ENCODE measurements around the gene GREM1. TPM values are rescaled to one million over a fixed set of nuclear protein-coding genes. Genes with fewer than 3 reads are reported as not detected.

The GREM1 gene
- polyA plus RNA-seq, 1 of the 3 experiments (the other 2 are of a cell fraction) = 23.9 TPM

DNA sequence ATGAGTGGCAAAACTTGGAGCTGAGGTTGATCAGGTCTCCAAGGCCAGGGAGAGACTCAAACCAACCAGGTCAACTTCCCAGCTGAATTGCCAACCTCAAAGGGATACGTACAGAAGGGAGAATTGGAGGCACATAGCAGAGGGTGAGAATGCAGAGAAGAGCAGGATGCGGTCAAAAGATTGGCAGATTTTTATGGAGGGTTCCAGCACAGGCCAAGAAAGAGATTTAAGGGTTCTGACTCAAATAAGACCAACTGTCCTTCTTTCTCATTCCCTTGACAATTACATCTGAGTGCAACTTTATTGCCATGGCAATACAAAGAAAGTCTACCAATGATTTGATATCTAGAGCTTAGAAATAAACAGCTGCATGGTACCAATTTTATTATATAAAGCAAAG, 43.1 kb upstream of the GREM1 start:
- TF ChIP-seq, protein P1, sequence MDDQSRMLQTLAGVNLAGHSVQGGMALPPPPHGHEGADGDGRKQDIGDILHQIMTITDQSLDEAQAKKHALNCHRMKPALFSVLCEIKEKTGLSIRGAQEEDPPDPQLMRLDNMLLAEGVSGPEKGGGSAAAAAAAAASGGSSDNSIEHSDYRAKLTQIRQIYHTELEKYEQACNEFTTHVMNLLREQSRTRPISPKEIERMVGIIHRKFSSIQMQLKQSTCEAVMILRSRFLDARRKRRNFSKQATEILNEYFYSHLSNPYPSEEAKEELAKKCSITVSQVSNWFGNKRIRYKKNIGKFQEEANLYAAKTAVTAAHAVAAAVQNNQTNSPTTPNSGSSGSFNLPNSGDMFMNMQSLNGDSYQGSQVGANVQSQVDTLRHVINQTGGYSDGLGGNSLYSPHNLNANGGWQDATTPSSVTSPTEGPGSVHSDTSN (IDR thresholded peaks at IDR 0.05) = no peak
- TF ChIP-seq EZH2phosphoT487 (IDR thresholded peaks at IDR 0.05; ENCODE audit: borderline replicate concordance, low read depth) (no peak), RFX5 (IDR thresholded peaks at IDR 0.05; ENCODE audit: low read length) (no peak), MXI1 (IDR thresholded peaks at IDR 0.05; ENCODE audit: low read depth, low read length) (no peak), NRF1 (IDR thresholded peaks at IDR 0.05; ENCODE audit: low read depth, low read length) (no peak), POLR2AphosphoS5 (IDR thresholded peaks at IDR 0.05; ENCODE audit: low read depth, low read length) (no peak), GABPA (IDR thresholded peaks at IDR 0.05; ENCODE audit: low read depth) (no peak), GATA2 (CRISPR knock-in tag; IDR thresholded peaks at IDR 0.05) (no peak), JUND (IDR thresholded peaks at IDR 0.05) (no peak)
- TF ChIP-seq, protein P2, sequence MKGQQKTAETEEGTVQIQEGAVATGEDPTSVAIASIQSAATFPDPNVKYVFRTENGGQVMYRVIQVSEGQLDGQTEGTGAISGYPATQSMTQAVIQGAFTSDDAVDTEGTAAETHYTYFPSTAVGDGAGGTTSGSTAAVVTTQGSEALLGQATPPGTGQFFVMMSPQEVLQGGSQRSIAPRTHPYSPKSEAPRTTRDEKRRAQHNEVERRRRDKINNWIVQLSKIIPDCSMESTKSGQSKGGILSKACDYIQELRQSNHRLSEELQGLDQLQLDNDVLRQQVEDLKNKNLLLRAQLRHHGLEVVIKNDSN (IDR thresholded peaks at IDR 0.05; ENCODE audit: borderline replicate concordance, low read depth) = no peak
- TF ChIP-seq, protein P3, sequence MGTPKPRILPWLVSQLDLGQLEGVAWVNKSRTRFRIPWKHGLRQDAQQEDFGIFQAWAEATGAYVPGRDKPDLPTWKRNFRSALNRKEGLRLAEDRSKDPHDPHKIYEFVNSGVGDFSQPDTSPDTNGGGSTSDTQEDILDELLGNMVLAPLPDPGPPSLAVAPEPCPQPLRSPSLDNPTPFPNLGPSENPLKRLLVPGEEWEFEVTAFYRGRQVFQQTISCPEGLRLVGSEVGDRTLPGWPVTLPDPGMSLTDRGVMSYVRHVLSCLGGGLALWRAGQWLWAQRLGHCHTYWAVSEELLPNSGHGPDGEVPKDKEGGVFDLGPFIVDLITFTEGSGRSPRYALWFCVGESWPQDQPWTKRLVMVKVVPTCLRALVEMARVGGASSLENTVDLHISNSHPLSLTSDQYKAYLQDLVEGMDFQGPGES (IDR thresholded peaks at IDR 0.05; ENCODE audit: low read depth, low read length) = no peak
- TF ChIP-seq, protein P4, sequence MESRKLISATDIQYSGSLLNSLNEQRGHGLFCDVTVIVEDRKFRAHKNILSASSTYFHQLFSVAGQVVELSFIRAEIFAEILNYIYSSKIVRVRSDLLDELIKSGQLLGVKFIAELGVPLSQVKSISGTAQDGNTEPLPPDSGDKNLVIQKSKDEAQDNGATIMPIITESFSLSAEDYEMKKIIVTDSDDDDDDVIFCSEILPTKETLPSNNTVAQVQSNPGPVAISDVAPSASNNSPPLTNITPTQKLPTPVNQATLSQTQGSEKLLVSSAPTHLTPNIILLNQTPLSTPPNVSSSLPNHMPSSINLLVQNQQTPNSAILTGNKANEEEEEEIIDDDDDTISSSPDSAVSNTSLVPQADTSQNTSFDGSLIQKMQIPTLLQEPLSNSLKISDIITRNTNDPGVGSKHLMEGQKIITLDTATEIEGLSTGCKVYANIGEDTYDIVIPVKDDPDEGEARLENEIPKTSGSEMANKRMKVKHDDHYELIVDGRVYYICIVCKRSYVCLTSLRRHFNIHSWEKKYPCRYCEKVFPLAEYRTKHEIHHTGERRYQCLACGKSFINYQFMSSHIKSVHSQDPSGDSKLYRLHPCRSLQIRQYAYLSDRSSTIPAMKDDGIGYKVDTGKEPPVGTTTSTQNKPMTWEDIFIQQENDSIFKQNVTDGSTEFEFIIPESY (IDR thresholded peaks at IDR 0.05; ENCODE audit: borderline replicate concordance, low read depth) = no peak
- TF ChIP-seq, protein P5, sequence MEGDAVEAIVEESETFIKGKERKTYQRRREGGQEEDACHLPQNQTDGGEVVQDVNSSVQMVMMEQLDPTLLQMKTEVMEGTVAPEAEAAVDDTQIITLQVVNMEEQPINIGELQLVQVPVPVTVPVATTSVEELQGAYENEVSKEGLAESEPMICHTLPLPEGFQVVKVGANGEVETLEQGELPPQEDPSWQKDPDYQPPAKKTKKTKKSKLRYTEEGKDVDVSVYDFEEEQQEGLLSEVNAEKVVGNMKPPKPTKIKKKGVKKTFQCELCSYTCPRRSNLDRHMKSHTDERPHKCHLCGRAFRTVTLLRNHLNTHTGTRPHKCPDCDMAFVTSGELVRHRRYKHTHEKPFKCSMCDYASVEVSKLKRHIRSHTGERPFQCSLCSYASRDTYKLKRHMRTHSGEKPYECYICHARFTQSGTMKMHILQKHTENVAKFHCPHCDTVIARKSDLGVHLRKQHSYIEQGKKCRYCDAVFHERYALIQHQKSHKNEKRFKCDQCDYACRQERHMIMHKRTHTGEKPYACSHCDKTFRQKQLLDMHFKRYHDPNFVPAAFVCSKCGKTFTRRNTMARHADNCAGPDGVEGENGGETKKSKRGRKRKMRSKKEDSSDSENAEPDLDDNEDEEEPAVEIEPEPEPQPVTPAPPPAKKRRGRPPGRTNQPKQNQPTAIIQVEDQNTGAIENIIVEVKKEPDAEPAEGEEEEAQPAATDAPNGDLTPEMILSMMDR (IDR thresholded peaks at IDR 0.05) = no peak
- TF ChIP-seq, protein P6, sequence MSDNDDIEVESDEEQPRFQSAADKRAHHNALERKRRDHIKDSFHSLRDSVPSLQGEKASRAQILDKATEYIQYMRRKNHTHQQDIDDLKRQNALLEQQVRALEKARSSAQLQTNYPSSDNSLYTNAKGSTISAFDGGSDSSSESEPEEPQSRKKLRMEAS (IDR thresholded peaks at IDR 0.05; ENCODE audit: low read depth) = no peak
- 96% methylated on average over 2 of the region's 2 CpGs for WGBS (ENCODE audit: low lambda C conversion rate)
- DNase-seq = no peak
- Histone ChIP-seq H3F3A (replicated peaks; ENCODE audit: insufficient read depth) (no peaks in the 10 kb centered on the region), H3K4me3 (ENCODE audit: low read depth in 2 of 2, low read length in 1 of 2) (no peak overlapping the region), H3K27ac (ENCODE audit: low read depth in 2 of 2, low read length in 1 of 2) (no peak overlapping the region), H3K9ac (no peak overlapping the region), H3K4me1 (ENCODE audit: control insufficient read depth in 1 of 2, insufficient read depth in 2 of 2, low read depth in 1 of 2, low read length in 1 of 2) (peaks cover 0 to 9% of the 10 kb centered on the region in 2 experiments; a peak in 2 of 4 replicates), H3K9me3 (no peaks in the 10 kb centered on the region), H3K79me2 (ENCODE audit: insufficient read depth) (no peaks in the 10 kb centered on the region), H2AFZ (ENCODE audit: low read depth) (no peak overlapping the region), H3K36me3 (replicated peaks in 1 of 2; ENCODE audit: control insufficient read depth in 1 of 2, insufficient read depth in 2 of 2, low read length in 1 of 2) (no peaks in the 10 kb centered on the region), H3K4me2 (no peak overlapping the region), H3K9me2 (no peaks in the 10 kb centered on the region), H4K20me1 (ENCODE audit: insufficient read depth) (no peaks in the 10 kb centered on the region), H3K27me3 (ENCODE audit: insufficient read depth) (no peaks in the 10 kb centered on the region)
- ChIA-PET CTCF (interaction anchor here (1.1 to 1.5 kb wide), 2 partner anchors 12 to 24 kb away, joined by 3 to 8 read pairs; no protein-coding TSS in a partner anchor), POLR2A (no interaction called here)

Measured in SK-N-SH (cell line).